Stimulated activated CD4-positive, alpha-beta T cell treated with anti-CD3 and anti-CD28 coated beads, Interleukin-4, amount 100 ng/mL, for 4 hours (primary cell): ENCODE measurements around the gene HSDL1.

Experiments used
- DNase-seq, 2 experiments: peaks; one replicate each; pipeline ENCODE4 v3.0.0-alpha.2; 2020

Gene HSDL1

DNA sequence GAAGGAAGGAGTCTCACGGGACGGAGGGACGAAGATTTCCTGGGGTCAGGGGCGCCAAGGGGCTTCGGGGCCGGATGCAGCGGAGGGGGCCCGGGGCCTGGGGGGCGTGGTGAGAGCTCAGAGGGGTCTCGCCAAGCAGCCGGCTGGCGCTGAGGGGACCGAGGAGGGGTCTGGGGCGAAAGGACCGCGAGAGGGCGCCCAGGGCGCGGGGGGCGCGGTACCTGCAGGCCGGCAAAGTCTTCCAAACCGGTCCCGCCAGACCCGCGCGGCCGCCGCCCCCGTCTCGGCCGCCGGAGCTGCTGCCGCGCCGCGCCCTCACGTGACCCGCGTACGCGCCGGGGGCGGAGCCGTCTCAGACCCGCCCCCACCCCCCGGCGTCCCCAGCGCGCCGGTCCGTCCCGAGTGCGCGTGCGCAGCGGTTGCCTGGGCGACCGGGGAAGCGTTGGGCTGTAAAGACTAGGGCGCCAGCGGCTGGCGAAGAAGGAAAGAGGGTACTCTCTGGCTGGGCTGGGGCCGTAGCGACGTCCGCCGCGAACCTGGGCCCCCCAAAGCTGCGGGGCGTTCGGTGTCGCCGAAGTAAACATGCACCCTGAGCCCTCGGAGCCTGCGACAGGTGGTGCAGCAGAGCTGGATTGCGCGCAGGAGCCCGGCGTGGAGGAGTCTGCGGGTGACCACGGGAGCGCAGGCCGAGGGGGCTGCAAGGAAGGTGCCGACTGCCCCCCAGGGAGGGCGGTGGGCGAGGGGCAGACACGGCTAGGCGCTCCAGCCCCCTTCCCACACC is at the start of gene HSDL1, which contains the start of gene DNAAF1:
Gene HSDL1, minus strand, starts transcription at position 319 of the 781 bp plus-strand sequence. CDS start 13,856 bp downstream, outside the sequence.
Gene DNAAF1, plus strand, starts transcription at position 450 of the 781 bp plus-strand sequence. Its CDS starts 133 bp downstream, at position 583.
- peak; percentile 89 to 96 for DNase-seq

DNA sequence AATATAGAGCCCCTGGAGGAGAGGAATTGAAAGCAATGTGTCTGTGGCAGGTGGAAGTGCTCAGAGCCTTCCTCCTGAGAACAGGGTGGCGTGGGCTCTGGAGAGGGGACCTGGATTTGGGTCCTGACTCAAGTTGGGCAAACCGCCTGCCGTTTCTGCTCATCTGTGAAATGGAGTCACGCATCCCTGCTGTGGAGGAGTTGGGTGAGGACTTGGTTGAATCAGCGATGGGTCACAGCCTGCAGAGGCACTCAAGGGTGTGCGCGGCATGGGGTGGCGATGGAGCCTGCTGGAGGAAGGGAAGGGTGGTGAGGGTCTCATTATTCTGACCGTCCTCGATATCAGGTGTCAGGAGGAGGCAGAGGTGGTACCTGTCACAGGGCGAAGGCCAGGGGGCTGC is 49.0 kb upstream of the HSDL1 start:
- no peak for DNase-seq

DNA sequence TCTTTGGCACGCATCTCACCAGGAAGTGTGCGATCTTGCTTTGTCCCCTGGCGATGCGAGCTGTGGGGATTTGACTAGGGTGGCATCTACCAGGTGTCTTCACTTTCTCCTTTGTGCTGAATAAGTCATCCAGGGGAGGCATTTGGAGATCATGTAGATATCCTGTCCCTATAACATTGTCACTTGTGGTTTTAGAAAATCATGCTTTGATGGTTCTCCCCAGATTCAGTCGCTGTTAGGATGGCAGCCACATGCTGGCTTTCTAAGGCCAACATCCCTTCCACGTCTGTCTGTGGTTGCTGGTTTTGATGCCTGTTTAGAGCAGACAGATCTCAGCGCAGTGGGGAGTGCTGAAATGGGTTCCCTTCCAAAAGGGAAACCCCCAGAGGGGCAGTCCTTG is 48.5 kb upstream of the HSDL1 start:
- DNase-seq = no peak

DNA sequence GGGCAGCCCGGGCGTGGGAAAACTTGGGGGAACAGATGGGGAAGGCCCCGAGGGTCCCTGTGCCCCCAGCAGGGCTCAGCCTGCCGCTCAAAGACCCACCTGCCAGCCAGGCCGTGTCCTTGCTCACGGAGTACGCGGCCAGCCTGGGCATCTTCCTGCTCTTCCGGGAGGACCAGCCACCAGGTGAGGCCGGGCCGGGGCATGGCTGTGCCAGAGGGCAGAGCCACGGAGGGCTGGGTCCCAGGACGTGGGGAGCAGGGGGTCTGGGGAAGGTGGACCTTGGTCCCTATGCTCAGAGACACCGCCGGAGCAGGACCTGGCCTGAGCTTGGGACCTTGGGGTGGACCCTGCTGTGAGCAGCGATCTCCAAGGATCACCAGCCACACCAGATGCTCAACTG is 46.5 kb upstream of the HSDL1 start:
- no peak for DNase-seq

DNA sequence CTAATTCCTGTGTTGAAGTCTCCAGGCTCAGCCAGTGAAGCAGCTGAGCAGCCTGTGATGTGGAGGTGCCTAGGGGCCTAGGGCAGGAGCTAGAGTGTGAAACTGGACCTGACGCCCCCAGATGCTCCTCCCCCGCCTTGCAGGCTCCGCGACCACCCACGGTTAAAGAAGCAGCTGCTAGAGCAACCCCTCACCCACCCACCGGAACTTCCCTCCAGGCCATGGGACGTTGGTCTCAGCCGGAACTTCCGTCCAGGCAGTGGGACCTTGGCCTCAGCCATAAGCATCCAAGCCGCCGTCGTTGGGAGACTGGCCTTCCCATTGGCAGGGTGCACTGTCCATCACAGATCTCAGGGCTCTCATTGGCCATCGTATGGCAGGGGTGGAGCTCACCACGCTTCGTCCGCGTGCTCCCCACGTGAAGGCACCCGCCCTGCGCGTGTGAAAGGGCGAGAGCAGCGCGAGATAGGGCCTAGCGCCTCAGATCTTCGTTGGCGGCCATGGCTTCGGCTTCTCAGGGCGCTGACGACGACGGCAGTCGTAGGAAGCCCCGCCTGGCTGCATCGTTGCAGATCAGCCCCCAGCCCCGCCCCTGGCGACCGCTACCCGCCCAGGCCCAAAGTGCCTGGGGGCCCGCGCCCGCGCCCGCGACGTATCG is 45.9 kb upstream of the HSDL1 start, which contains the start of gene ADAD2:
Gene ADAD2, plus strand, starts transcription at position 427 of the 658 bp plus-strand sequence. Its CDS starts 74 bp downstream, at position 501.
- no peak for DNase-seq

DNA sequence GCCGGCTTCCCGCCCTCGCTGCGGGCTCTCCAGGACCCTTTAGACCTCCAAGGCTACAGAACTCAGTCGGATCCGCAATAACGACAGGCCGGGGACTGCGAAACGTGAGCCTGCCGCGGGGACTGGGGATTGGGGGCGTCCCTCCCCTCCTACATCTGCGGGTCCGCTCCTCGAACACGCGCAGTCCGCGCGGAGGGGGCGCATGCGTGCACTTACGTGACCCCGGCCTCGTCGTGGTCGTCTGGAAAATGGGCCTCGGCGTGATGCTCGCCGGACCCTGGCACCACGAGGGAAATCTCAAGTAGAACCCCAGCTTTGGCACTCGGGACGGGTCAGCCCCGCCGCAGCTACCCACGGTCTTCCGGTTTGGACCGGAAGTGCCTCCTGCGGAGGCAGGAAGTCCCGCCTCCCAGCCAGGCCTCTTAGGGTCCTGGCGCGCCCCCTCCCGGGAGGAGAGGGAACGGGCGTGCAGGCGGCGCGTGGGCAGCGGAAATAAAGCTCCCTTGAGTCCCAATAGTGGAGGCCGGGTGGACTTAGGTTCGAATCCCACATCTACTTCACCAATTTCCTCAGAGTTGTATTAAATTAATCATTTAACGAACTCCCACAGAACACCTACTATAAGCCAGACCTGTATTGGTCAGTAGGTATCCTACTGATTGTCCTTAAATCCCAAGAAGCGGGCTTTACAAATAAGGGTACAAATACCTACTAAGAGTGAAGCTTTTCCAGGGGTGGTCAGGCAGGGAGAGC is 41.9 kb upstream of the HSDL1 start, which contains the start of gene TAF1C:
Gene TAF1C, minus strand, starts transcription at position 373 of the 753 bp plus-strand sequence. CDS start 2,069 bp downstream, outside the sequence.
- DNase-seq = peak; percentile 89 to 92

DNA sequence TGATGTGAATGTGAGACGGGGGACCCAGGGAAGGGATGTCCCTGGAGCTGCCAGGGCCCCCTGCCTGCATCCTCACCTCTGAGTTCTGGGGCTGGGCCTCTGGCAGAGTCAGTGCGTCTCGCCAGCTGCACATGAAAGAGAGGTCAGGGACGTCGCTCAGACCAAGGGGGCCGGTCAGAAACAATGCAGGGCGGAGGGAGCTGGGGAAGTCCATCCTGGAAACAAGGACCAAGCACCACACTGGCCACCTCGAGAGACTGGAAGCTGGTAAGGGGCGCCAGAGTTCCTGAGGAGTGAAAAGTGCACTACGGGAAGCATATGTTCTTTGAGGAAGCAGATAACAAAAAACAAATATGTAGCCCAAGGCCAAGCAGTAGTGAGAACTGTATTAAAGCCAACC is 39.8 kb upstream of the HSDL1 start:
- no peak for DNase-seq

DNA sequence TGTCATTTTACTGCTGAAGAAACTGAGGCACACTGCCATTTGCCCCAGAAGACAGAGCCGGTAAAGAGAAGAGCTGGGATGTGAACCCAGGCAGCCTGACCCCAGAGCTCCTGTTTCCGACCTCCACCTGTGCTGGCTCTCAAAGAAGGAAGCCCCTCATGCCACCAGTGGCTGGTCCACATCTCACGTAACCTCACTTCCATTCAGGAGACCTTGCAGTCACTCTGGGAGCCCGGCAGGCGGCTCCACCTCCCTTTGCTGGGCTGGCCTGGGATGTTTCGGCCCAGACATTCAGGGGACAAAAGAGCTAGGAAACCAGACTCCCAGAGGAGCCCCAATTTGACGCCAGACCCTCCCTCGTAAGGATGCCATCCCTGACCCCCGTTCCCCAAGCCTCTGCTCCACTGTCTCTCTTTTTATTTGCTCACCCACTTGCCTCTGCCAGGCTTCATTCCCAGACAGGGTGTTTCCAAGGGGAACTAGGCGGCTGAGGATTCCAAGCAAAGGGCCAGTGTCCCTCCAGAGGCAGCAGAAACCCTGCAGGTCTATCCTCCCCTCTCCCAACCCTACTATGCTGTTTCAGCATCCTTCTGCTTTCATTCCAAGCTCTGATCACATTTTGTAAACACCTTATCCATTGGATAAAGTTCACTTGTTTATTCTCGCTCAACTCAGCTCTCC is 39.1 kb upstream of the HSDL1 start:
- no peak for DNase-seq

DNA sequence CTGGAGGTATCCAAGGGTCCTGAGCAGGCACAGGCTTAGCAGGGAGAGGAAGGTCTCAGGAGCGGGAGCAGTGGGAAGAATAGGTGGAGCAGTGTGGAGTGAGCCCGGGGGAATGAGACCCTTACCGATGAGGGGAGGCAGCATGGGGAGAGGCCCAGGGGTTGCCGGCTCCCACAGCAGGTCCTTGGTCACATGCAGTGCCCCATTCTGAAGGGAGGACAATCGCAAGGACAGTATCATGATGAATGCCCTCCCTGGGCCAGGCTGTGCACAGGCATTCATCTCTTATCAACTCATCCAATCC is 38.5 kb upstream of the HSDL1 start:
- DNase-seq = no peak

DNA sequence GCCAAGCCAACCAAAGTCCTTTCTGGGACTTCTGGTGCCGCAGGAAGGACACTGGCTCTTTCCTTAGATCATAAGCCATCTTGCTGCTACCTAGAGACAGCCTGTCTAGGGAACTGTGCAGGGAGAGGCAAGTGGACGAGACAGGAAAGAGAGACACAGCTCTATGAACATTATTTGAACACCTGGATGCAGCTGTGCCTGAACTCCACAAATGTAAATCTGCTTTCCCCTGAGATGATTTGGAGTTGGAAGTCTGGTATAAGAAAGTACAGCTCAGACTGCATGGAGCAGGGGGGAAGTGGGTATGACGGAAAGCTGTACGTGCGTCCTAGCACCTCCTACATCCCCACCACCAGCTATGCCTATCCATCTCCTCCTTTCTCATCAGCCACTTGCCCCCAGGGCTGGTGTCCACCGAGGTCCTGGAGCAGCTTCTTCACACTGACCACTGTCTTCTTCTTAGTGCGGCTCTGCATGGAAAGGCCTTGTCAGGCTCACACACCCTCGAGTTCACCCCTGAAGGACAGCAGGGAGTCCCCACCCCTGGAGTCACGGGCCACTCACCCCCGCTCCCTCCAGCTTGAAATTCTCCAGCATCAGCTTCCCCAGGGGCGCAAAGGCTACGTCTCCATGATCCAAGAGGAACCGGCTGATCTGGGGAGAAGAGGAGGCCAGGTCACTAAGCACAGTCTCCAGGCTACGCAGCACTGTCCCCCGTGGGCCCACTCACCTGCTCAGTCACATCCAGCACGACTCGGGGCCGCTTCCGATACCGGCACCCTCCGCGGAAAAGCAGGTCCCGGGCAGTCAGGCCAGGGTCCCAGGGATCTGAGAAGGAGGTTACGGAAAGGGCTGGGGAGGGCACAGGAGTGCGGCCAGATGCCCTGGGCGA is 37.9 kb upstream of the HSDL1 start:
- DNase-seq = no peak

DNA sequence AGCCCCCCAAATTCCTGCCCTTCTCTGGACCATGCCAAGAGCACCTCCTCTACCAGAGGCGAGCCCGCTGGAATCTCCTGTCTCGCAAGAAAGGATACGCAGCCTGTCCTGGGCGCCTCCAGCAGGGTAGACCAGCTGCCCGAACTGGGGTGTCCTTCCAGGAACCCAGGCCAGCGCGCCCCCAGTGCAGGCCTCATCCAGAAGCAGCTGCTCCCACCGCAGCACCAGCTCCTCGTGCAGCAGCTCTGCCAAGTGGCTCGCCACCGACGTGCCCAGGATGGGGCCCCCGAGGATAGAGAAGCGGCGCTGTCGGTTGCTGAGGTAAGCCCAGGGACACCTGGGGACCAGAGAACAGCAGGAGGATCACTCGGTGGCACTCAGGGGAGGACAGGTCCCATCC is 37.1 kb upstream of the HSDL1 start:
- no peak for DNase-seq

DNA sequence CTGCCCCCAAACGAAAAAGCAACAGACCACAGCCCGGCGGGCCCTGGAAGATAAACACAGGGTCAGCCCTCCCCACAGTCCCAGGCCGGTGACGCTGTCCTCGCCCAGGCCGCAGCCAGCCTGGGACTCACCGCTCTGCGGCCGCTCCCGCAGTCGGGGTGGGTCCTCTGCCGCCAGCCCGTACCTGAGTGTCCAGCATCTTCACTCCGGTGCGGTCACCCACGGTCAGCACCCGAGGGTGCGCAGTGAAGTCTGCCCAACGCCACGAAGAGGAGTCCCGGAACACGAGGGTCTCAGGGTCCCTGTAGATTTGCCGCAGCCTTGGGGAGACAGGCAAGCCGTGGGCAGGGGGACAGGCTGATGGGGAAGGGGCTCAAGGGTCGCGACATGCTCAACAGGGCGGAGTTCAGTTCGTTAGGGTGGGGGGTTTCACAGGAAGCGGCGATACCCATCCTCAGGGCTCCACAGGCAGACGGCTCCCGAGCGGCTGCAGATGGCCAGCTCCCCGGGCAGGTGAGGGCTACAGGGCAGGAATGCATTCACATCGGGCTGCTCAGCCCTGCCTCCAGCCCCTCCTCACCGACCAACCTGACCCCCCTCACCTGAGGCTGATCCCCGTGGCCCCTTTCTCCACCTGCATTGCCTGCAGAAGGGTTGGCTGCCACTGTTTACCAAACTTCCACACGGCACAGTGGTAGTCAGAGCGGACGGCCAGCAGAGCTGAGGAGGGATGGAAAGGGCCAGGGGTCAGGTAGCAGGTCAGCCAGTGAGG is 36.4 kb upstream of the HSDL1 start:
- DNase-seq = no peak

DNA sequence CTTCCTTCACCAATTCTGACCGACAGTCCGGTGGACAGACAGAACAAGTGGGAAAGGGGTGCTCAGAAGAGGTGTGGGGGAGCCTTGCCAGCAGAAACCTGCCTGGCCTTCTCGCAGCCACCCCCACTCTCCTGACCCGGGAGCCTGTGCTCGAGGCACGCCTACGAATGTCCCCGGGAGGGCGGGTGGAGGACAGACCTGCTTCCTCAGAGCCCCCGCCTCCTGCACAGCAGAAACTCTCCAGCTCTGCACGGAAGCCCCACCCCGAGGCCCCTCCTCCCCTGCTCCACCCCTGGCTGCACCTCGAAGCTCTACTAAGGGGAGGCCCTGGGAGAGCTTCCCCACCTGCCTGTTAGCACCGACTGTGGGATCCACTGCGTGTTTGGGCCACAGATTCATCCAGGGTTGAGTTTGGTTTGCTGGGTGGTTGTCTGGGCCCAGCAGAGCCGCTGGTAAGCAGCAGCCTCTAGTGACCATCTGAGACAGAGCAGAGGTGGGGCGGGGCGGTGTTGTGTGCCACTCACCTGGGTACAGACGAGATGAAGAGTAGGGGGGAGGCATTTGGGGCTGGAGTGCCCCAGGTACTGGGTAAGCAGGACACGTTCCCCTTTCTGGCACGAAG is 35.7 kb upstream of the HSDL1 start:
- no peak for DNase-seq

DNA sequence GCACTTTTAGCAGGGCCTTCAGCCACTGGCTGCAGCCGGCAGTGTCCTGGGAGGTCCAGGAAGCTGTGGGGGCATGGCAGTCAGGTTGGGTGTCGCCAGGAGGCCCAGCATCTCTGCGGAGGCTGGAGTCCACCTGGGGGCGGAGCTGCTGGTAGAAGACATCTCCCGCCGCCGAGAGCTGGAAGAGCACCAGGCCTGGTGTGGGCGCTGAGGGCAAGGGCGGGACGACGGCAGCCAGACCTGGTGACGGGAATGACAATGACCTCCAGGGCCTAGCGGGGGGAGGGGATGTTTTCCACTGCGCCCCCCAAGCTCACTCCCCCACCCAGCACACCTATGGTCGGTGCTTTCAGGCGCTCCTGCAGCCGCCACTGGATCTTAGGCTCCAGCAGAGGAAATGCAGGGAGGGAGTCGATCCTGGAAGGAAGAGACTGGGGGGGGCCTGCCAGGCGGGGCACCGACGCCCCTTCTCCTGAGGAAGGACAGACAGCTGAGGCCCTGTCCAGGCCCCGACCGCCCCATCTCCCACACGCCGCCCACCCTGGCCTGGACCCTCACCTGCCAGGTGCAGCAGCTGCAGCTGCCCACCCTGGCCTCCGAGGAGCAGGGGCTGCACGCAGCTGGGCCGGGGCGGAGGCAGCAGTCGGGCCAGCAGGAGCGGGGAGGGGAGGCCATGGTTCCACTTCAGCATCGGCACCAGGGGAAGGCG is 34.8 kb upstream of the HSDL1 start:
- DNase-seq = no peak

DNA sequence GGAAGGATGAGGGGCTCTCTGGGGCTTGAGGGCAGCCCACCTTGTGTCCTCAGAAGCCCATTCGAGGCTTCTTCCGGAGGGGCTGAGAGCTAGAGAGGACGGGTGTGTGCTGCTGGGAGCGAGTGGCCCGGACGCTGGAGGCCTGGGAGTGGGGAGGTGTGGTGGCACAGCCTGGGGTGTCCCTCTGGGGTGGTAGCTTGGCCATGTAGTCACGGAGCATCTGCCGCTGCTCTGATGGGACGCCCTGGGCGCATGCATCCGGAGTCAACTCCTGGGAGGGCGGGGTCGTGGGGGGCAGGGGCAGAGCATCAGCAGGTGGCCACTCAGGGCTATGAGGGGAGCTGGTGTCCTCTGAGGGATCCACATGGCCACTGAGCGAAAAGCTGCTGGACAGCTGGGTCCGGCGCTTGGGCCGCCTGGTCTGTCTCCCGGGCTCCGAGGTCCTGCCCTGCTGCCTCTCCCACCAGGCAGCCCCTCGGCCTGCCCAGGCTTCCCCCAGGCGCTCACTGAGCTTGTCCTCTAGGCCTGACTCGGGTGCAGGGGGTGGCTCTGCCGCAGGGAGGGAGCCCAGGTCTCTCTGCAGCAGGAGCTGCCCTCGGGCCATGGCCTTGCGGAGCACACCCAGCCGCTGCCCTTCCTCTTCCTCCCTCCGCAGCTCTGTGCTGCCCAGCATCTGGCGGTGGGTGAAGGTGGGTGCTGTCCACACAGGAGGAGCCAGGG is 34.1 kb upstream of the HSDL1 start:
- DNase-seq = no peak

DNA sequence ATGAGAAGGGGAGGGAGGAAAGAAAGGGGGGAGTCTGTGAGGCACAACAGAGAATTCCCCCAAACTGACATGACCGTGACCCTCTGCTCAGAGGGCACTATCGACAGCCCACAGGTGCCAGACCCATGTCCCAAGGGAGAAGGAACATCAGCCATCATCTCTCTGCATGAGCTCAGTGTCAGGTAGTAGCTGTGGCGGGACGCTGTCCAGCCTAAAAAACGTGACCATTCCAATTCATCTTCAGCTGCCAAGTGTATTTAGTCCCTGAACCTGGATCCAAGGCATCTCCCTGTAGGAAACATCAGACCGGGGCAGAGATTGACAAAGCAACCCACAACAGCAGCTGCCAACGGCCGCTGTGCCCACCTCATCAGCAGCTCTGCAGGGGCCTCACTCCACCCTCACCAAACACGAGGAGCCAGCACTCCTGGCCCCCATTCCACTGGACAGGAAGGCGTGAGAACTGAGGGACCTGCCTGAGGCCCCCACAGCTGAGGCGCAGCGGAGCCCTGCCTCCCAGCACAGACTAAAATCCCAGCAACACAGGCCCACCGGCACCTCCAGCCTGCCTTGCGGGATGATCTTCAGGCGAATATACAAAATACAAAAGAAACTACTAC is 33.3 kb upstream of the HSDL1 start:
- DNase-seq = no peak

DNA sequence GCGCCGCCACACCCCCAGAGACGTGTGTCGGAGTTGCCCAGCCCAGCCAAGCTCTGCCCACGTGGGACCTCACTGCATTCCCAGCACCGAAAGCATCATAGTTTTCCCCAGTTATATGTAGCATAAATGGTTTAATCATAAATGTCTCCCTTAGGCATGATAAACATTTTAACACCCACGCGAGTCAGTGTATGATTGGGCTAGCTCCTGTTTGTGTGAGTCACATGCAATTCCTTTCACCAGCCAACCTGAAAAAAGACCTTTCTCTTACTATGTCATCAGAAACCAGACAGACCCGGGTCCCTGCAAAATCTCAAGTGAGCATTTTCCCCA is 32.7 kb upstream of the HSDL1 start:
- DNase-seq = no peak

DNA sequence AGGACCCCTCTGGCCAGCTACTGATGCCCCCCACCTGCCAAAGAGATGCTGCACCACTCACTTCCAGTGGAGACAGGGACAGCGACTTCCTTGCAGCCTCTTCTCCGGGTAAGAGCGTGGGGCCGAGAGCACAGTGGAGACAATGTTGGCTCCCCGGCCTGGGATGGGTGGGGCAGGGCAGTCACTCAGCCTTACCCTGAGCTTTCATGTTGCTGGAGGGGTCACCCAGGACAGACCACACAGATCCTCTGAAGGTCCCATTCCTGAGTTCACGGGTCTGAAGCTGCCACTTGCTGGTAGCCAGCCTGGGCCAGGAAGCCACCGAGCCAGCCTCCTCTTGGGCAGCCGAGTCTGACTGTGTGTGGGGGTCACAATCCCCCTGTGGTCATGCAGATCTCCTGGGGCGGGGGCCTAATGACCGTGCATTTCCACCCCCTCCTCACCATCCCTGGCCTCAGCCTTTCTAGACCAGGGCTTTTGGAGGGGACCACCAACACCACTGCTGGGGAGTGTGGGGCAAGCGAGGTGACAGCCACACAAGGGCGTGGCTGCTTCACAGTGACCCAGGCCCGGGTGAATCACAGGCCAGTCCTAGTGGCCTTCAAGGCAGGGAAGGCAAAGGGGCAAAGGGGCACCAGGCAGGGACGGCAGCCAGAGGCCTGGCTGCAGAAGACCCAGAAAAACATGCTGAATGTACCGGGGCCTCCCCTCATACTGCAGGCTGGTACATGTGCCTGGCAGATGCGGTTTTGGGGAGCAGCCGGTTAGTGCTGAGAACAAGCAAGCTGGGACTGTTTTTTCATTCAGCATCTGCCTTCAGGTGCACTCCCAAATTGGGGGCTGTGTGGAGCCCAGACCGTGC is 31.4 kb upstream of the HSDL1 start:
- DNase-seq = no peak
